Ovary (tissue), 9 donors: Measurements from ENCODE around the gene TBXAS1. TPM values are rescaled to one million over a fixed set of nuclear protein-coding genes. Genes with fewer than 3 reads are reported as not detected.

Experiments used
- DNase-seq, 5 donors: peaks; one replicate each; pipeline ENCODE4 v3.0.0-alpha.2; 2019 to 2020
- H3K27ac ChIP-seq, 2 donors: fragments of 200-600 bp; one replicate each; pipeline versions ENCODE4 v1.5.1 to v1.8.0; 2019 to 2022
- H3K27me3 ChIP-seq: fragments of 200-600 bp; one replicate; pipeline ENCODE4 v1.8.0; 2022
- H3K36me3 ChIP-seq: fragments of 200-600 bp; sonication (generic); one replicate; pipeline ENCODE4 v1.5.1; 2019
- H3K4me1 ChIP-seq: one replicate; pipeline ENCODE4 v1.8.1; 2013; ENCODE audit warnings: mild to moderate bottlenecking, moderate library complexity; ENCODE audit not compliant: insufficient read depth
- H3K4me3 ChIP-seq: fragments of 200-600 bp; sonication (generic); one replicate; pipeline ENCODE4 v1.5.1; 2017
- H3K9me3 ChIP-seq, 2 donors: fragments of 200-600 bp in 1 of 2; sonication (generic) in 1 of 2; one replicate each; pipeline versions ENCODE4 v1.5.1 to v1.8.1; 2013 to 2019; ENCODE audit warnings: mild to moderate bottlenecking in 1 of 2, moderate library complexity in 1 of 2
- EP300 ChIP-seq: sonication (generic); formaldehyde crosslinking; IDR thresholded peaks from one replicate; pipeline ENCODE4 v1.6.1; 2017; ENCODE audit warnings: antibody characterized with exemption
- POLR2A ChIP-seq: fragments of 450-650 bp; IDR thresholded peaks from one replicate; pipeline ENCODE4 v1.6.1; 2017; ENCODE audit warnings: antibody characterized with exemption, mild to moderate bottlenecking, moderate library complexity
- WGBS, 3 donors: extraction: QIAGEN DNeasy Blood & Tissue Kit in 1 of 3; methylation state at CpG; one replicate each; pipeline versions ENCODE4 v1.1.5 to v1.1.7; 2013 to 2017; 5-methylcytosine and 5-hydroxymethylcytosine counted together
- intact Hi-C, 4 donors: fragments of 100-400 bp; cut with DNase I; formaldehyde crosslinking; loops; one replicate each; pipeline versions ENCODE4 v1.11.0 to v1.15.1; 2022 to 2023
- polyA plus RNA-seq, 2 donors: library from polyadenylated mRNA; stranded (reverse); fragments of 200-250 nt in 1 of 2; fragments of 350-450 nt in 1 of 2; fragmentation: Illumina TruSeq in 1 of 2; extraction: RNeasy Lipid Tissue Mini Kit (QIAGEN cat#74804) in 1 of 2; gene quantifications; one replicate each; pipeline ENCODE4 v1.2.3, GENCODE V29; 2013 to 2014
- total RNA-seq, 7 donors: library from RNA; depleted of rRNA in 2 of 7; stranded (reverse); fragments of >200 nt in 2 of 7; fragmentation: NEBNext Ultra II Directional in 3 of 7; extraction: Animal tissue kit (Norgen Biotek cat#: 25700) in 3 of 7; gene quantifications; one replicate each; pipeline versions ENCODE4 v1.1.0 to v1.2.4, GENCODE V29; 2016 to 2023
- TF ChIP-seq, protein P1 (sequence below), 3 donors: fragments of 450-650 bp in 2 of 3; fragments of 200-600 bp in 1 of 3; IDR thresholded peaks; one replicate each; pipeline versions ENCODE4 v1.5.1 to v1.8.0; 2016 to 2022; ENCODE audit warnings: antibody characterized with exemption in 3 of 3, mild to moderate bottlenecking in 1 of 3
- donor health status: DM: no; HTN: no; CAD: no; lungs with moderate emphysema.
- donor health status: DM: no; HTN: no; CAD: no.
- donor health status: Bipolar disorder and iron deficiency.
- donor health status: DM: yes; HTN: yes; CAD: no.
- donor health status: DM: no; HTN: no; CAD: no.
- donor health status: DM: yes; HTN: yes; CAD: no.

Gene TBXAS1
- total and polyA plus RNA-seq, 9 donors: 3.1 to 16.8 (median 9.0) TPM

DNA sequence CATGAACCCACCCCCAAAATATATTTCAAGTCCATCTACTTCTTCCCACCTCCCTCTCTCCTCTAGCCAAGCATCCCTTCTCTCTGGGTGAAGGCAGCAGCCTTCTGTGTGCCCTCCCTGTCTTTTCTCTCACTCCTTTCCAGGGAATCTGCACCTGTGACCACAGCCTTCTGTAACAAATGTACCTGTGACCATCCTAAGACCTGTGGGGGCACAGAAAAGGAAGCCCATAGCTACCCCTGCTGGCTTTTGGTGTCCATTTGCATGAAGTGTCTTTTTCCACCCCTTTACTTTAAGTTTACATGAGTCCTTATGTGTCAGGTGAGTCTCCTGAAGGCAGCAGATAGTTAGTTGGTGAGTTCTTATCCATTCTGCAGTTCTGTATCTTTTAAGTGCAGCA lies 2.0 kb upstream of the TBXAS1 start:
- H3K9me3 ChIP-seq: no peaks in the 10 kb centered on the region
- H3K4me1 ChIP-seq: peaks cover 5% of the 10 kb centered on the region
- no peak overlapping the region for H3K27ac ChIP-seq
- H3K27me3 ChIP-seq: no peaks in the 10 kb centered on the region
- intact Hi-C loops: no loop called here
- H3K4me3 ChIP-seq: no peak overlapping the region
- TF ChIP-seq, protein P1, sequence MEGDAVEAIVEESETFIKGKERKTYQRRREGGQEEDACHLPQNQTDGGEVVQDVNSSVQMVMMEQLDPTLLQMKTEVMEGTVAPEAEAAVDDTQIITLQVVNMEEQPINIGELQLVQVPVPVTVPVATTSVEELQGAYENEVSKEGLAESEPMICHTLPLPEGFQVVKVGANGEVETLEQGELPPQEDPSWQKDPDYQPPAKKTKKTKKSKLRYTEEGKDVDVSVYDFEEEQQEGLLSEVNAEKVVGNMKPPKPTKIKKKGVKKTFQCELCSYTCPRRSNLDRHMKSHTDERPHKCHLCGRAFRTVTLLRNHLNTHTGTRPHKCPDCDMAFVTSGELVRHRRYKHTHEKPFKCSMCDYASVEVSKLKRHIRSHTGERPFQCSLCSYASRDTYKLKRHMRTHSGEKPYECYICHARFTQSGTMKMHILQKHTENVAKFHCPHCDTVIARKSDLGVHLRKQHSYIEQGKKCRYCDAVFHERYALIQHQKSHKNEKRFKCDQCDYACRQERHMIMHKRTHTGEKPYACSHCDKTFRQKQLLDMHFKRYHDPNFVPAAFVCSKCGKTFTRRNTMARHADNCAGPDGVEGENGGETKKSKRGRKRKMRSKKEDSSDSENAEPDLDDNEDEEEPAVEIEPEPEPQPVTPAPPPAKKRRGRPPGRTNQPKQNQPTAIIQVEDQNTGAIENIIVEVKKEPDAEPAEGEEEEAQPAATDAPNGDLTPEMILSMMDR (IDR thresholded peaks at IDR 0.05): no peak
- TF ChIP-seq POLR2A (no peak), EP300 (no peak)
- no peak for DNase-seq
- no peaks in the 10 kb centered on the region for H3K36me3 ChIP-seq

DNA sequence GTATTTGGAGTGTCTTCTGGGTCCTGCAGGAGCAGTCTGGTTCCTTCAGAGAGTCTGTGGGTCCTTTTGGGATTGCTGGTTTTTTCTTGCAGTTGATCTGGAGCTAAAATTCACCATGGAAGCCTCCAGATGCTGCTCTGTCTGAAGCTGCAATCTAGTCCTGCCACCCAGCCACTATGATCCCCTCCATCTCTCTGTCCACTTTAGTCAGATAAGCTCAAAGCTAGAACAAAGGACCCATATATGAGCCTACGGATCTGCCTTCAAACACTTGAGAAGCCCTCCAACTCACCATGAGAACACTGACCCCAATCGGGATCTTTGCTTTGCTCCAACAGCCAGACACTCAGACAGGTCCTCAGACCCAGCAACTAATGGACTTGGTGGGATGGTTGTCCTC lies 618 bp upstream of the TBXAS1 start:
- intact Hi-C loops: no loop called here
- WGBS, 3 donors: 93 to 98% (median 96%) methylated on average over 2 of the region's 2 CpGs
- no peak for DNase-seq

GRCh38 chr7:139829775-139830117 lies 682 bp downstream of the TBXAS1 start:
- Histone ChIP-seq H3K36me3 (no peaks in the 10 kb centered on the region), H3K4me3 (no peak overlapping the region), H3K4me1 (peaks cover 5% of the 10 kb centered on the region), H3K9me3 (no peaks in the 10 kb centered on the region), H3K27ac (no peak overlapping the region), H3K27me3 (no peaks in the 10 kb centered on the region)
- no peak for DNase-seq
- 32 to 37% (median 37%) methylated on average over 3 of the region's 3 CpGs for WGBS, 3 donors
- intact Hi-C loops: no loop called here
- TF ChIP-seq EP300 (no peak), POLR2A (no peak)
- TF ChIP-seq, protein P1 (IDR thresholded peaks at IDR 0.05): no peak

More for the DNA sequence above, 618 bp upstream of the TBXAS1 start:
- Histone ChIP-seq H3K4me3 (no peak overlapping the region), H3K4me1 (peaks cover 5% of the 10 kb centered on the region), H3K27ac (no peak overlapping the region), H3K27me3 (no peaks in the 10 kb centered on the region), H3K9me3 (no peaks in the 10 kb centered on the region), H3K36me3 (no peaks in the 10 kb centered on the region)
- TF ChIP-seq, protein P1 (IDR thresholded peaks at IDR 0.05): no peak
- TF ChIP-seq POLR2A: no peak
- no peak for TF ChIP-seq EP300

GRCh38 chr7:139830292-139830691 lies 1.2 kb downstream of the TBXAS1 start:
- H3K27ac ChIP-seq: no peak overlapping the region
- H3K4me1 ChIP-seq: peaks cover 5% of the 10 kb centered on the region
- no peaks in the 10 kb centered on the region for H3K9me3 ChIP-seq
- H3K27me3 ChIP-seq: no peaks in the 10 kb centered on the region
- no peak for DNase-seq
- intact Hi-C loops: no loop called here
- no peaks in the 10 kb centered on the region for H3K36me3 ChIP-seq
- no peak for TF ChIP-seq POLR2A
- TF ChIP-seq EP300: no peak
- TF ChIP-seq, protein P1 (IDR thresholded peaks at IDR 0.05): no peak
- no peak overlapping the region for H3K4me3 ChIP-seq
- WGBS, 3 donors: 60 to 70% (median 61%) methylated on average over 4 of the region's 4 CpGs
